Nephron (organoid): ENCODE data around the gene PRLHR.

Source experiments
- H3K27ac Mint-ChIP-seq, 3 experiments: 2 replicates each; pipeline ENCODE4 v1.8.0; 2020; ENCODE audit warnings: mixed read lengths in 3 of 3, mild to moderate bottlenecking in 2 of 3, moderate library complexity in 1 of 3
- H3K27me3 Mint-ChIP-seq: 2 replicates; pipeline ENCODE4 v1.8.0; 2021; ENCODE audit warnings: low read depth, mild to moderate bottlenecking, moderate library complexity, mixed read lengths
- H3K36me3 Mint-ChIP-seq: 2 replicates; pipeline ENCODE4 v1.8.0; 2020; ENCODE audit warnings: low read depth, mixed read lengths
- H3K4me1 Mint-ChIP-seq: 2 replicates; pipeline ENCODE4 v1.8.0; 2020; ENCODE audit warnings: mixed read lengths
- H3K4me3 Mint-ChIP-seq, 3 experiments: 2 replicates each; pipeline ENCODE4 v1.8.0; 2020; ENCODE audit warnings: mild to moderate bottlenecking in 3 of 3, mixed read lengths in 3 of 3, moderate library complexity in 2 of 3
- H3K9me3 Mint-ChIP-seq: 2 replicates; pipeline ENCODE4 v1.8.0; 2020; ENCODE audit warnings: mixed read lengths
- CTCF ChIP-seq, 3 experiments: fragments of 200-600 bp; sonication (generic); IDR thresholded peaks; one replicate each; pipeline ENCODE4 v1.5.0; 2021; ENCODE audit warnings: antibody characterized with exemption in 3 of 3; ENCODE audit not compliant: unreplicated experiment in 3 of 3

Gene PRLHR

GRCh38 chr10:118587881-118588651, 7.4 kb downstream of the PRLHR start:
- Mint-ChIP-seq H3K4me1 (peaks cover 17% of the 10 kb centered on the region), H3K27me3 (peaks cover 61% of the 10 kb centered on the region), H3K4me3 (no peak overlapping the region), H3K9me3 (peaks cover 3% of the 10 kb centered on the region), H3K27ac (no peak overlapping the region), H3K36me3 (no peaks in the 10 kb centered on the region)
- no peak for TF ChIP-seq CTCF (IDR thresholded peaks at IDR 0.05; ENCODE audit: unreplicated experiment in 3 of 3)

- H3K27me3 Mint-ChIP-seq: peaks cover 49% of the 10 kb centered on the region
- no peak for TF ChIP-seq CTCF (IDR thresholded peaks at IDR 0.05; ENCODE audit: unreplicated experiment in 3 of 3)
- peaks cover 9% of the 10 kb centered on the region for H3K4me1 Mint-ChIP-seq
- no peak overlapping the region for H3K27ac Mint-ChIP-seq
- H3K36me3 Mint-ChIP-seq: no peaks in the 10 kb centered on the region
- peaks cover 3% of the 10 kb centered on the region for H3K9me3 Mint-ChIP-seq
- no peak overlapping the region for H3K4me3 Mint-ChIP-seq
Measured at GRCh38 chr10:118586911-118587310, 8.5 kb downstream of the PRLHR start.

GRCh38 chr10:118585794-118586193, 9.7 kb downstream of the PRLHR start:
- Mint-ChIP-seq H3K4me1 (peaks cover 9% of the 10 kb centered on the region), H3K9me3 (peaks cover 6% of the 10 kb centered on the region), H3K27me3 (peaks cover 47% of the 10 kb centered on the region), H3K36me3 (no peaks in the 10 kb centered on the region), H3K27ac (no peak overlapping the region), H3K4me3 (no peak overlapping the region)
- TF ChIP-seq CTCF (IDR thresholded peaks at IDR 0.05; ENCODE audit: unreplicated experiment in 3 of 3): no peak

GRCh38 chr10:118585234-118585633, 10.2 kb downstream of the PRLHR start:
- no peak for TF ChIP-seq CTCF (IDR thresholded peaks at IDR 0.05; ENCODE audit: unreplicated experiment in 3 of 3)
- H3K36me3 Mint-ChIP-seq: no peaks in the 10 kb centered on the region
- peaks cover 46% of the 10 kb centered on the region for H3K27me3 Mint-ChIP-seq
- H3K9me3 Mint-ChIP-seq: peaks cover 6% of the 10 kb centered on the region
- no peak overlapping the region for H3K4me3 Mint-ChIP-seq
- H3K27ac Mint-ChIP-seq: no peak overlapping the region
- H3K4me1 Mint-ChIP-seq: peaks cover 9% of the 10 kb centered on the region

- no peak for TF ChIP-seq CTCF (IDR thresholded peaks at IDR 0.05; ENCODE audit: unreplicated experiment in 3 of 3)
- Mint-ChIP-seq H3K36me3 (no peaks in the 10 kb centered on the region), H3K9me3 (peaks cover 6% of the 10 kb centered on the region), H3K27me3 (peaks cover 38% of the 10 kb centered on the region), H3K27ac (no peak overlapping the region), H3K4me3 (no peak overlapping the region), H3K4me1 (peaks cover 9% of the 10 kb centered on the region)
Measured at GRCh38 chr10:118584181-118584954, 11.1 kb downstream of the PRLHR start.
